T-helper 17 cell (primary cell): Measurements from ENCODE around the gene UNC5C. TPM values are rescaled to one million over a fixed set of nuclear protein-coding genes. Genes with fewer than 3 reads are reported as not detected.

ENCODE experiments used
- ATAC-seq: fragments of 150-1000 bp; cut with Tn5 transposase; 2 replicates; pipeline ENCODE4 v1.10.0; 2021; ENCODE audit warnings: mild to moderate bottlenecking, moderate library complexity
- DNase-seq, 3 donors: peaks; one replicate each; pipeline versions ENCODE4 v3.0.0 to v3.0.0-alpha.2; 2020 to 2021
- H3K9me3 ChIP-seq: one replicate; pipeline ENCODE4 v1.7.0; 2013; ENCODE audit warnings: low read length, mild to moderate bottlenecking; ENCODE audit not compliant: control insufficient read depth, poor library complexity, severe bottlenecking
- H3K27ac Mint-ChIP-seq: one replicate; pipeline ENCODE4 v1.8.0; 2022; ENCODE audit warnings: mild to moderate bottlenecking, moderate library complexity, mixed read lengths
- H3K27me3 Mint-ChIP-seq: one replicate; pipeline ENCODE4 v1.8.0; 2022; ENCODE audit warnings: mixed read lengths
- H3K36me3 Mint-ChIP-seq: one replicate; pipeline ENCODE4 v1.8.0; 2022; ENCODE audit warnings: low read depth, mixed read lengths
- H3K4me1 Mint-ChIP-seq: one replicate; pipeline ENCODE4 v1.8.0; 2022; ENCODE audit warnings: mild to moderate bottlenecking, mixed read lengths
- H3K4me3 Mint-ChIP-seq: one replicate; pipeline ENCODE4 v1.8.0; 2022; ENCODE audit warnings: mild to moderate bottlenecking, moderate library complexity, mixed read lengths
- total RNA-seq, 4 donors: library from RNA in 2 of 4; stranded (reverse) in 2 of 4; gene quantifications; one replicate each; pipeline ENCODE4 v1.2.3 and lab custom pipeline; 2022 to 2026

Gene UNC5C
- total RNA-seq, 2 donors from 2014 or later = 0.18 TPM; not detected in 1

- DNase-seq = no peak
- no peak overlapping the region for H3K27ac Mint-ChIP-seq
- peaks cover 5% of the 10 kb centered on the region for H3K27me3 Mint-ChIP-seq
- H3K4me1 Mint-ChIP-seq = no peaks in the 10 kb centered on the region
- no peaks in the 10 kb centered on the region for H3K36me3 Mint-ChIP-seq
- H3K9me3 ChIP-seq = no peaks in the 10 kb centered on the region
- H3K4me3 Mint-ChIP-seq = no peak overlapping the region
- no peak for ATAC-seq
Observed at GRCh38 chr4:95524184-95524583, 24.6 kb downstream of the UNC5C start.

GRCh38 chr4:95522682-95523530 is 25.9 kb downstream of the UNC5C start:
- no peak overlapping the region for H3K4me3 Mint-ChIP-seq
- H3K4me1 Mint-ChIP-seq = no peaks in the 10 kb centered on the region
- no peaks in the 10 kb centered on the region for H3K9me3 ChIP-seq
- H3K27me3 Mint-ChIP-seq = peaks cover 5% of the 10 kb centered on the region
- ATAC-seq (no peak), DNase-seq (no peak)
- H3K27ac Mint-ChIP-seq = no peak overlapping the region
- H3K36me3 Mint-ChIP-seq = no peaks in the 10 kb centered on the region

- H3K9me3 ChIP-seq = no peaks in the 10 kb centered on the region
- DNase-seq (no peak), ATAC-seq (no peak)
- no peaks in the 10 kb centered on the region for H3K36me3 Mint-ChIP-seq
- H3K27me3 Mint-ChIP-seq = peaks cover 2% of the 10 kb centered on the region
- no peak overlapping the region for H3K4me3 Mint-ChIP-seq
- no peak overlapping the region for H3K27ac Mint-ChIP-seq
- no peaks in the 10 kb centered on the region for H3K4me1 Mint-ChIP-seq
Observed at GRCh38 chr4:95517576-95518345, 31.0 kb downstream of the UNC5C start.

DNA sequence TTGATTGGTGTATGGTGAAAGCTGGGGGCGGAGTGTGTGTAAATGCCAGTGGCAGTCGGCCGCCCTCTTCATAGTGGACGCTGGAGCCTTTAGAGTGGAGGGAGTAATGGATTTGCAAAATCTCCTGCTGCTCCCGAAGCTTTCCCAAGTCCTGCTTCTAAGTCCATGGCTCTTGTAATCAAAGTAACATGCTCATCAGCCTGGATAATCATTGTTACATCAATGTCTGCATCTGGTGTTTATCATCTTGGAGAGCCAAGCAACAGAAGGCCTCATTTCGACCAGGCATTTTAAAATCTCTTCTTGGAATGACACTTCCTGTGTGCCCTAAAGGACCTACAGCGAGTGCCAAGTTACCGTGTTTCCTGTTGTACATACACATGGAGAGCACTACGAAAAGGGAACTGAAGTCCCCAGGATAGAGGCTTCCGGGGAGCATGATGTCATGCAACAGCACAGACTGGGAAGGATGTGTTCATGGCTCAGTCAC is 32.2 kb downstream of the UNC5C start:
- H3K9me3 ChIP-seq = no peaks in the 10 kb centered on the region
- Mint-ChIP-seq H3K36me3 (no peaks in the 10 kb centered on the region), H3K4me1 (no peaks in the 10 kb centered on the region), H3K27me3 (peaks cover 5% of the 10 kb centered on the region), H3K27ac (no peak overlapping the region), H3K4me3 (no peak overlapping the region)
- DNase-seq = no peak
- ATAC-seq = no peak

DNA sequence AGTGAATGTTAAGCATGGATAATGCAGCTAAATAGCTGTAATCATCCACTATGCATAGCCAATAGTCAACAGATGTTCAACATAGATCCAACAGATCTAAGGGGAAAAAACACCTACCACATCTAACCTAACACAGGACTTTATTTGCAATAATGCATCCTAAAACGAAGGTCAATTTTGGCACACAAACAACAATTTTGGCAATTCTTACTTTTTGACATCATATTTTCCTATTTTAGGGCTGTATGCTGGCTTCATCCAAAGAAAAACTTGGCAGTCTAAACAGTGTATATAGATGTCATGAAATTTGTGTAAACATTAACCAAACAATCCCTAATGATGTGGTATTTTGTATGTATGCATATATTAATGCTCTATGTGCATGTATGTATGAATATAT is 33.2 kb downstream of the UNC5C start:
- H3K27me3 Mint-ChIP-seq = peaks cover 13% of the 10 kb centered on the region
- no peak for ATAC-seq
- H3K4me3 Mint-ChIP-seq = no peak overlapping the region
- DNase-seq = no peak
- no peaks in the 10 kb centered on the region for H3K9me3 ChIP-seq
- H3K27ac Mint-ChIP-seq = no peak overlapping the region
- H3K4me1 Mint-ChIP-seq = no peaks in the 10 kb centered on the region
- no peaks in the 10 kb centered on the region for H3K36me3 Mint-ChIP-seq

GRCh38 chr4:95513022-95513421 is 35.8 kb downstream of the UNC5C start:
- DNase-seq (no peak), ATAC-seq (no peak)
- peaks cover 13% of the 10 kb centered on the region for H3K27me3 Mint-ChIP-seq
- H3K36me3 Mint-ChIP-seq = no peaks in the 10 kb centered on the region
- no peak overlapping the region for H3K4me3 Mint-ChIP-seq
- H3K27ac Mint-ChIP-seq = no peak overlapping the region
- H3K4me1 Mint-ChIP-seq = no peaks in the 10 kb centered on the region
- no peaks in the 10 kb centered on the region for H3K9me3 ChIP-seq

DNA sequence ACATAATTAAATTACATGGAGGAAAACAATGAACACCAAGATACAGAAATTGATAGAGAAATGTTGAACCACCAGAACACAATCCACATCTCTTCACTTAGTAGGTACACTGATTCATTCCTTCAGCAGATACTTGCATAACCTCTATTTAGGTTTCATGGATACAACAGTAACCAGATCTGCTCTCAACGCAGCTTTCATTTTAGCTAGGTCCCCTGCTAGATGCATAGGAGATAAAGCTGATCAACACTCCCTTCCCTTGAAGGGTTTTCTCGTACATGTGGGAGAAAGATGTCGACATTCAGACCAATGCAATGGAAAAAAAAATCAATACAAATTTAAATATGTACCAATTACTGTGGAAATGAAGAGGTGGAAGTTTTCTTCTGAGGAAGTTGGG is 37.3 kb downstream of the UNC5C start:
- Mint-ChIP-seq H3K4me1 (no peaks in the 10 kb centered on the region), H3K4me3 (no peak overlapping the region), H3K36me3 (no peaks in the 10 kb centered on the region), H3K27me3 (peaks cover 13% of the 10 kb centered on the region), H3K27ac (no peak overlapping the region)
- ATAC-seq (no peak), DNase-seq (no peak)
- no peaks in the 10 kb centered on the region for H3K9me3 ChIP-seq

DNA sequence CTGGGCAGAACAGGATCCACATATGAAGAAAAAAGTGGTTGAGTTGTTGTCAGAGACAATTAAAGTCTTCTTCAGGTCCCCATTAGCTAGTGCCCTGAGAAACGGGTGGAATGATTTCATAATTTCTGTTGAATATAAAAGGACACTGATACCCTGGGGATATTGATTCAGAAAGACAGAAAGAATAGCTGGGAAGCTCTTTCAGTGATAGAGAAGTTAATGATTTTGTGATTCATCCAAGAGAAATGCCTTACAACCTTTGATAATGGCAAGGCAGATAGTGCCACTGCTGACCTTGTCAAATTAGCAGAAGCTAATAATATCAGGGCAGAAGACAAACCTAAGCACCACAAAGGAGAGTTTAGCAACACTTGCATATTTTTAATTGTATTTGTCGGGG is 37.9 kb downstream of the UNC5C start:
- no peaks in the 10 kb centered on the region for H3K9me3 ChIP-seq
- no peaks in the 10 kb centered on the region for H3K4me1 Mint-ChIP-seq
- no peak overlapping the region for H3K4me3 Mint-ChIP-seq
- H3K27ac Mint-ChIP-seq = no peak overlapping the region
- DNase-seq (no peak), ATAC-seq (no peak)
- H3K36me3 Mint-ChIP-seq = no peaks in the 10 kb centered on the region
- H3K27me3 Mint-ChIP-seq = peaks cover 13% of the 10 kb centered on the region

GRCh38 chr4:95510145-95510544 is 38.6 kb downstream of the UNC5C start:
- H3K27ac Mint-ChIP-seq = no peak overlapping the region
- H3K4me1 Mint-ChIP-seq = no peaks in the 10 kb centered on the region
- no peaks in the 10 kb centered on the region for H3K9me3 ChIP-seq
- DNase-seq (no peak), ATAC-seq (no peak)
- no peak overlapping the region for H3K4me3 Mint-ChIP-seq
- no peaks in the 10 kb centered on the region for H3K36me3 Mint-ChIP-seq
- H3K27me3 Mint-ChIP-seq = peaks cover 13% of the 10 kb centered on the region

GRCh38 chr4:95508421-95508820 is 40.4 kb downstream of the UNC5C start:
- no peak overlapping the region for H3K4me3 Mint-ChIP-seq
- no peak overlapping the region for H3K27ac Mint-ChIP-seq
- peaks cover 13% of the 10 kb centered on the region for H3K27me3 Mint-ChIP-seq
- ATAC-seq = no peak
- no peaks in the 10 kb centered on the region for H3K9me3 ChIP-seq
- DNase-seq = no peak
- peaks cover 2% of the 10 kb centered on the region for H3K36me3 Mint-ChIP-seq
- no peaks in the 10 kb centered on the region for H3K4me1 Mint-ChIP-seq

DNA sequence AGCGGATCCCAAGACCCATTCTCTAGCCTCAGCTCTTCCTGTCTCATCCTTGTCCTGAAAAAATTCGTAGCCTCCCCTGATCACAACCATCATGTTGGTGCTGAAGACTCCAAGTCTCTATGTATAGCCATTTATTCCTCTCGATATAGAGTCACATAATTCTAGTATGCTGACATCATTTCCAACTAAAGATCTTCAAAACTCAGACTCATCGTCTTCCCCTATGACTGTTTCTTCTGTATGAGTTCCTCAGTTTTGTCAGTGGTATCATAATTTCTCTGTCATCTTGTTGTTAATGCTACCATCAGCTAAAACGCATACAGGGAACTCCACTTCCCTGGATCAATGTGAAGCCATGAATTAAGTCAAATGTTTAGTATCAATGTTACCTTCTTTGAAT is 41.2 kb downstream of the UNC5C start:
- no peaks in the 10 kb centered on the region for H3K4me1 Mint-ChIP-seq

DNA sequence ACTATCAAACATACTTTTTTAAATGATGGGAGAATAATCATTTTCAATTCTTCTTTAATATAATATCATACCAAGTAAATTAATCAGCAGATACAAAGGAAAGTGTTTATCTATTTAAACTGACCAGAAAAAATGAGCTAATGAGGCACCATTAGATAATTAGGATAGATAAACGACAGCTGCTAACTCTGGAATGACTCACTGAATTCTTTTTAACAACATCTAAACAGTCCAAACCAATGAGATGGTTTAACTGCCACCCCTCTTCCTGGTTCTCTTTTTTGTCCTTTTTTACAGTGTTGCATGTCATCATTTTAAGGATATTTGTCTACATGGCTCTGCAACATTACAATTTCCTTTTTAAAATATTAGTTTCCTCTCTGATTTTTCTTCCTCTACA is 41.6 kb downstream of the UNC5C start:
- no peaks in the 10 kb centered on the region for H3K9me3 ChIP-seq
- H3K27me3 Mint-ChIP-seq = peaks cover 13% of the 10 kb centered on the region
- DNase-seq (no peak), ATAC-seq (no peak)
- peaks cover 2% of the 10 kb centered on the region for H3K36me3 Mint-ChIP-seq
- H3K27ac Mint-ChIP-seq = no peak overlapping the region
- no peaks in the 10 kb centered on the region for H3K4me1 Mint-ChIP-seq
- H3K4me3 Mint-ChIP-seq = no peak overlapping the region

More for the DNA sequence above, 41.2 kb downstream of the UNC5C start:
- H3K27me3 Mint-ChIP-seq = peaks cover 13% of the 10 kb centered on the region
- DNase-seq = no peak
- no peak overlapping the region for H3K4me3 Mint-ChIP-seq
- no peaks in the 10 kb centered on the region for H3K9me3 ChIP-seq
- H3K27ac Mint-ChIP-seq = no peak overlapping the region
- no peak for ATAC-seq
- peaks cover 2% of the 10 kb centered on the region for H3K36me3 Mint-ChIP-seq

DNA sequence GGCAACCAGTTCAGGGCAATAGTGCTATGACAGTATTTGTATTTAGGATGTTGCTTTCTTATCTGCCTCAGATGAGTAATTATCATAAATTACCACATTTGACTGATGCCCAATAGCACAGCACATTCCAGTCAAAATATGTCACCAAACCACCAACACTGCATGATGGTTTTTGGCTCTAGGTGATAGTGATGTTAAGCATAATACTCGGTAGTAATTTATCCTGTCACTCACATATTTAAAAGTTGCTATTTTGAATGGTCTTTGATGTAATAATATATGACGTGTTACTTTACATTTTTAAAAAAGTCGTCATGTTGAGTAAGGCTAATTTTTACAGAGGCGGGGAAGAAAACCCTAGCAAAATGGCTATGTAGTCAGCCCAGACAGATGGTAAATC is 42.5 kb downstream of the UNC5C start:
- no peak for ATAC-seq
- Mint-ChIP-seq H3K27me3 (peaks cover 4% of the 10 kb centered on the region), H3K27ac (no peak overlapping the region), H3K36me3 (peaks cover 2% of the 10 kb centered on the region), H3K4me1 (no peaks in the 10 kb centered on the region), H3K4me3 (no peak overlapping the region)
- H3K9me3 ChIP-seq = no peaks in the 10 kb centered on the region
- DNase-seq = no peak
